ENCODE measurements around the gene TNPO1. TPM values are rescaled to one million over a fixed set of nuclear protein-coding genes. Genes with fewer than 3 reads are reported as not detected.

Gene TNPO1
- total RNA-seq, 1 experiment from 2014 or later, result 185 TPM

GRCh38 chr5:72892846-72893245 lies 76.4 kb downstream of the TNPO1 start:
- intact Hi-C loops (cut with micrococcal nuclease; ENCODE audit: unreplicated experiment), result no loop called here
- Histone ChIP-seq H3K4me3 (no peak overlapping the region), H3K4me2 (no peak overlapping the region), H3K4me1 (replicated peaks; ENCODE audit: insufficient read depth) (0 out of 2 replicates have a peak, but pooled peaks cover 6% of the 10 kb centered on the region), H3K36me3 (ENCODE audit: low read depth) (peaks cover 86% of the 10 kb centered on the region), H3K27ac (no peak overlapping the region), H2AFZ (no peak overlapping the region), H4K20me1 (ENCODE audit: insufficient read depth) (peaks cover 32% of the 10 kb centered on the region), H3K9me3 (ENCODE audit: insufficient read depth, low read depth) (0 out of 2 replicates have a peak, but pooled peaks cover 5% of the 10 kb centered on the region), H3K79me2 (ENCODE audit: low read depth) (peaks cover 9% of the 10 kb centered on the region; the same call in 1 of the 2 replicates), H3K9me2 (ENCODE audit: insufficient read depth) (no peaks in the 10 kb centered on the region), H3K27me3 (ENCODE audit: insufficient read depth, low read depth) (no peaks in the 10 kb centered on the region), H3F3A (ENCODE audit: insufficient read depth, low read depth) (peaks cover 29% of the 10 kb centered on the region)
- CTCF ChIA-PET, result no interaction called here
- DNase-seq, result no peak
- POLR2A ChIA-PET (ENCODE audit: unreplicated experiment), result no interaction called here
- TF ChIP-seq CTCF (conservative IDR thresholded peaks at IDR 0.05) (no peak), EZH2 (IDR thresholded peaks at IDR 0.05; ENCODE audit: low read depth) (no peak)
- BruUV-seq (replicated peaks), result no TSS peak

GRCh38 chr5:72895758-72896157 lies 79.3 kb downstream of the TNPO1 start:
- no peak overlapping the region for H2AFZ ChIP-seq
- DNase-seq, result no peak
- H3K4me2 ChIP-seq, result no peak overlapping the region
- no peaks in the 10 kb centered on the region for H3K27me3 ChIP-seq (ENCODE audit: insufficient read depth, low read depth)
- H3K4me1 ChIP-seq (replicated peaks; ENCODE audit: insufficient read depth), result 0 out of 2 replicates have a peak, but pooled peaks cover 6% of the 10 kb centered on the region
- BruUV-seq (replicated peaks), result no TSS peak
- H3K9me2 ChIP-seq (ENCODE audit: insufficient read depth), result no peaks in the 10 kb centered on the region
- peaks cover 25% of the 10 kb centered on the region for H4K20me1 ChIP-seq (ENCODE audit: insufficient read depth)
- CTCF ChIA-PET, result no interaction called here
- intact Hi-C loops (cut with micrococcal nuclease; ENCODE audit: unreplicated experiment), result no loop called here
- H3F3A ChIP-seq (ENCODE audit: insufficient read depth, low read depth), result peaks cover 26% of the 10 kb centered on the region
- no peak overlapping the region for H3K27ac ChIP-seq
- no peak overlapping the region for H3K4me3 ChIP-seq
- H3K79me2 ChIP-seq (ENCODE audit: low read depth), result no peaks in the 10 kb centered on the region; the same call in 1 of the 2 replicates
- no peak for TF ChIP-seq CTCF (conservative IDR thresholded peaks at IDR 0.05)
- no peak for TF ChIP-seq EZH2 (IDR thresholded peaks at IDR 0.05; ENCODE audit: low read depth)
- H3K9me3 ChIP-seq (ENCODE audit: insufficient read depth, low read depth), result 0 out of 2 replicates have a peak, but pooled peaks cover 5% of the 10 kb centered on the region
- POLR2A ChIA-PET (ENCODE audit: unreplicated experiment), result no interaction called here
- peaks cover 82% of the 10 kb centered on the region for H3K36me3 ChIP-seq (ENCODE audit: low read depth)

- no peaks in the 10 kb centered on the region for H3K9me3 ChIP-seq (ENCODE audit: insufficient read depth, low read depth)
- H3K9me2 ChIP-seq (ENCODE audit: insufficient read depth), result no peaks in the 10 kb centered on the region
- no peaks in the 10 kb centered on the region for H3K4me1 ChIP-seq (replicated peaks; ENCODE audit: insufficient read depth)
- POLR2A ChIA-PET (ENCODE audit: unreplicated experiment), result interaction anchor here (0.6 to 0.7 kb wide), 2 partner anchors 20 to 112 kb away, joined by 3 to 4 read pairs; no protein-coding TSS in a partner anchor
- intact Hi-C loops (cut with micrococcal nuclease; ENCODE audit: unreplicated experiment), result no loop called here
- peaks cover 15% of the 10 kb centered on the region; the same call in 1 of the 2 replicates for H4K20me1 ChIP-seq (ENCODE audit: insufficient read depth)
- DNase-seq, result no peak
- no TSS peak for BruUV-seq (replicated peaks)
- H3K27ac ChIP-seq, result no peak overlapping the region
- no peak for TF ChIP-seq CTCF (conservative IDR thresholded peaks at IDR 0.05)
- no peak for TF ChIP-seq EZH2 (IDR thresholded peaks at IDR 0.05; ENCODE audit: low read depth)
- CTCF ChIA-PET, result no interaction called here
- peaks cover 6% of the 10 kb centered on the region; the same call in 1 of the 2 replicates for H3K79me2 ChIP-seq (ENCODE audit: low read depth)
- no peaks in the 10 kb centered on the region for H3K27me3 ChIP-seq (ENCODE audit: insufficient read depth, low read depth)
- H3K4me3 ChIP-seq, result no peak overlapping the region
- peaks cover 51% of the 10 kb centered on the region for H3F3A ChIP-seq (ENCODE audit: insufficient read depth, low read depth)
- peaks cover 78% of the 10 kb centered on the region for H3K36me3 ChIP-seq (ENCODE audit: low read depth)
- H3K4me2 ChIP-seq, result no peak overlapping the region
- H2AFZ ChIP-seq, result no peak overlapping the region
These were observed 90.3 kb downstream of the TNPO1 start for GRCh38 chr5:72906806-72907205.
